Fibroblast of lung (primary cell): ENCODE results near the gene MED28.

Experiments
- CTCF ChIP-seq, 2 donors: IDR thresholded peaks in 1 of 2; conservative IDR thresholded peaks in 1 of 2; 1 replicate in 1 of 2; 2 replicates in 1 of 2; pipeline ENCODE4 v1.5.1; 2011 to 2012; ENCODE audit warnings: low read length in 2 of 2, control low read depth in 1 of 2, inconsistent platforms in 1 of 2, low read depth in 1 of 2, mild to moderate bottlenecking in 1 of 2
- EZH2 ChIP-seq: IDR thresholded peaks from 2 replicates; pipeline ENCODE4 v1.5.1; 2012; ENCODE audit warnings: low read length, control low read depth, mild to moderate bottlenecking; ENCODE audit errors: missing control alignments

- TF ChIP-seq CTCF (conservative IDR thresholded peaks at IDR 0.05 in 1 of 2, IDR thresholded peaks at IDR 0.05 in 1 of 2; ENCODE audit: low read depth in 1 of 2, low read length in 2 of 2) (peak in 1 of 2 donors; percentile 37), EZH2 (no peak)
These were observed 16.9 kb upstream of the MED28 start for GRCh38 chr4:17597517-17597916.
